GM10266 (cell line): ENCODE results near the gene IL17RC.

Experiments
- DNase-seq: peaks from one replicate; pipeline ENCODE4 v3.0.0; 2012; ENCODE audit errors: extremely low spot score
- TF ChIP-seq, protein P1 (sequence below): IDR thresholded peaks from 2 replicates; pipeline ENCODE4 v1.5.1; 2012; ENCODE audit warnings: mild to moderate bottlenecking, low read depth; ENCODE audit not compliant: control insufficient read depth, insufficient read depth; ENCODE audit errors: missing control alignments

The IL17RC gene

DNA sequence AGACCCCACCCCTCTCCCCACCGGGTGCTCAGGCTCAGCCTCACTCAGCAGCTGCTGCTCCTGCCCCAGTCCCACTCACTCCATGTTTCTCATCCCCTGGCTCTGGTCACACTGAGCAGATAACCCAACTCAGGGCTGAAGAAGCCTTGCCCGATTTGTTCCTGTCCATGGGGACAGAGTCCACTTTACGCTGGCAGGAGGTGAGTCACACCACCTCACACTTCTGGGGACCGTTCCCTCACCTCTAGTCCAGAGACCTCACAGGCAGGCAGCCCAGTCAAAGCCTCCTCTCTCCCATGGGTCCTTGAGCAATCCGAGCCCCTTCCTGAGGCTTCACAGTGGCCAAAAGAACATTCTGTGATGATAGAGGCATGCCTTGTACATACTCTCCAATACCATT is 38.2 kb upstream of the IL17RC start:
- TF ChIP-seq, protein P1, sequence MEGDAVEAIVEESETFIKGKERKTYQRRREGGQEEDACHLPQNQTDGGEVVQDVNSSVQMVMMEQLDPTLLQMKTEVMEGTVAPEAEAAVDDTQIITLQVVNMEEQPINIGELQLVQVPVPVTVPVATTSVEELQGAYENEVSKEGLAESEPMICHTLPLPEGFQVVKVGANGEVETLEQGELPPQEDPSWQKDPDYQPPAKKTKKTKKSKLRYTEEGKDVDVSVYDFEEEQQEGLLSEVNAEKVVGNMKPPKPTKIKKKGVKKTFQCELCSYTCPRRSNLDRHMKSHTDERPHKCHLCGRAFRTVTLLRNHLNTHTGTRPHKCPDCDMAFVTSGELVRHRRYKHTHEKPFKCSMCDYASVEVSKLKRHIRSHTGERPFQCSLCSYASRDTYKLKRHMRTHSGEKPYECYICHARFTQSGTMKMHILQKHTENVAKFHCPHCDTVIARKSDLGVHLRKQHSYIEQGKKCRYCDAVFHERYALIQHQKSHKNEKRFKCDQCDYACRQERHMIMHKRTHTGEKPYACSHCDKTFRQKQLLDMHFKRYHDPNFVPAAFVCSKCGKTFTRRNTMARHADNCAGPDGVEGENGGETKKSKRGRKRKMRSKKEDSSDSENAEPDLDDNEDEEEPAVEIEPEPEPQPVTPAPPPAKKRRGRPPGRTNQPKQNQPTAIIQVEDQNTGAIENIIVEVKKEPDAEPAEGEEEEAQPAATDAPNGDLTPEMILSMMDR = no peak
- DNase-seq = no peak

DNA sequence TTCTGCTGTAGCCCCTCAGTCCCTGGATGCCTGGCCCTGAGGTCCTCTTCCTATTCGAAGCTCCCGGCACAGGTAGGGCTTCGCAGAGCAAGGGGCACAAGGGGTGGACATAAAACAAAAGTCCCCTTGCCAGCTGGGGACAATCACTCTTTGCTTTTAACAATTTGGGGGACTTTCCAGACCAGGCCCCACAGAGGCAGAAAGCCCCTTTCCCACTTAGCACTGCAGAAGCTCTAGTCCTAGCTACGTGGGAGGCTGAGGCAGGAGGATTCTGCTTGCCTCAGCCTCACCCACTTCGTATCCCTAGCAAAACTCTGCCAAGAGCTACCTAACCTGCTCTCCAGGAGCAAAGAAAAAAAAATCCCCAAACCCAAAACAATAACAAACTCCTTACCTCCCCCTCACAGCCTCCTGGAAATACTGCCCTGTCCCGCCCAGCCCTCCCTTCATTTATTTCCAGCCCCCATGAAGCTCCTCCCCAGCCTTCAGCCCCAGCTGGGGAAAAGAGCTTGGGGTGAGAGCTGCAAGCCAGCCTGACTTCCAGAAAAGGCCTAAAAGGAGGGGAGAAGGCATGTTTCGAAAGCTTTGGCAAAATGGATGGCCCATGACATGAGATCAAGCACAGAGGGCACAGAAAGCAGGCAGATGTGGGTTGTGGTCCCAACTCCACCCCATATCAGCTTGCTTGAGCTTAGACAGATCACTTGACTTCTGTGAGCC is 36.9 kb upstream of the IL17RC start, which contains the start of gene CIDEC:
Gene CIDEC (minus strand): TSS at position 424 of the 720 bp plus-strand sequence. CDS start 1,767 bp downstream, outside the sequence.
- TF ChIP-seq, protein P1 = no peak
- DNase-seq = peak; percentile 56

DNA sequence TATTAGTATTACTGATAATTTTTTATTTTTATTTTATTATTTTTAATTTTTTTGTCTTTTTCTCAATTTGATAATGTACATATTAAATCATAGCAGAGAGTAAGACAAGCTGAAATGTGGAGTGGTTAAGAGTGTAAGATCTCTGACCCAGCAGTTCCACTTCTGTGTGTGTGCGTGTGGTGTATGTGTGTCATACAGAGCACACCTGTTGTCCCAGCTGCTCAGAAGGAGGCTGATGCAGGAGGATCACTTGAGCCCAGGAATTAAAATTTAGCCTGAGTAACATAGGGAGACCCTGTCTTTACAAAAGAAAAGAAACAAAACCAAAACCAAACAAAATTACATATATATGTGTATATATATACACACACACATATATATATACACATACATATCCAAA is 35.5 kb upstream of the IL17RC start:
- no peak for DNase-seq
- TF ChIP-seq, protein P1 = no peak

DNA sequence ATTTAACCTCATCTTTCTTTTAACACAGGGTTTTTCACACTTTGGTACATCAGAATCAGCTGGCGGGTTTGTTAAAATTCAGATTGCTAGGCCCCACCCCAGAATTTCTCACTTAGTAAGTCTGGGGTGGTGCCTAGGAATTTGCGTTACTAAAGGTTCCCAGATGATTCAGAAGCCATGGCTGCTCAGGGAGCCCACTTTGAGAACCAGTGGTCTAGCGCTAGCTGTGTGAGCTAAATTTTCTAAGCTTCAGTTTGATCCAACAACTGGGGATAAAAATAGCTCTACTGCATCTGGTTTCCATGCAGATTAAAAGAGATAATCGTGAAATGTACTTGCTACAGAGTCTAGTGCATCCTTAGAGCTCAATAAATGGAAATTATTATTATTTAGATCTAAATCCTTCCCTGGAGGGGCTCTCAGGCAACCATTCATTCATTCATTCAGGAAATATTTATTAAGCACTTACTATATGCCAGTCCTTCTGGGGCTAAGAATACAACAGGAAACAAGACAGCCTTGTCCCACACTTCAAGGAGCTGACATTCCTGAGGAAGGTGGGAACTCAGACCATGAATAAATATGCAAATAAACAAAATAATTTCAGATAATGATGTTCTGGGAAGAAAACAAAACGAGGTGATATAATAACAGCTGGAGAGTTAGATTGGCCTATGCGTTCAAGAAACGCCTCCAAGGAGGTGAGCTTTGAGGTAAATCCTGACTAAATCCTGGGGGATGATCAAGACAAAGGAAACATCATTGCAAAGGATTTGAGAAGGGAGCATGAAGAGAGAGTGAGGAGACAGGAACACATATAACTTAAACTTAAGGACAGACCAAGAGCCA is 33.0 kb upstream of the IL17RC start:
- no peak for DNase-seq
- TF ChIP-seq, protein P1 = no peak

DNA sequence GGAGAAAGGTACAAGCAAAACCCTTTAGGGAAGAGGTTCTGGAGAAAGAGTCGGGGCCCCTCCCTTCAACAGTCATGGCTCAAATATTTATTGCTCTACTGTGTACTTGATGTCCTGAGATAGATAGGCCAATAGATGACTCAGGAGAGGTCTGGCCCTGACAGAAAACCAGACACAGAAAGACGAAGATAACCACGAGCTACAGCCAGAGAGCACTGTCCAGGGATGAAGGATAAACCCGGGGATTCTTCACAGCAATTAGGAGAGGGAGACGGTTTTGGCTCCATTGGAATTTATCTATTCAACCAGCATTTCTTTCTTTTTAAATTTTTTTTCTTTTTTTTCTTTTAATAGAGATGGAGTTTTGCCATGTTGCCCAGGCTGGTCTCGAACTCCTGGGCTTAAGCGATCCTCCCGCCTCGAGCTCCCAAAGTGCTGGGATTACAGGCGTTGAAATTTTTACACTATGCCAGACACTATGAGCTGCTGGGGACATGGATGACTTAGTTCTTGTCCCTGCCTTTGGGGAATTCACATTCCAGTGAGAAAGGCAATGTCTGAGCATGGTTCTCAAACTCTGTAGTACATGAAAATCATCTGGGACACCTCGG is 32.2 kb upstream of the IL17RC start:
- TF ChIP-seq, protein P1 = no peak
- DNase-seq = no peak

DNA sequence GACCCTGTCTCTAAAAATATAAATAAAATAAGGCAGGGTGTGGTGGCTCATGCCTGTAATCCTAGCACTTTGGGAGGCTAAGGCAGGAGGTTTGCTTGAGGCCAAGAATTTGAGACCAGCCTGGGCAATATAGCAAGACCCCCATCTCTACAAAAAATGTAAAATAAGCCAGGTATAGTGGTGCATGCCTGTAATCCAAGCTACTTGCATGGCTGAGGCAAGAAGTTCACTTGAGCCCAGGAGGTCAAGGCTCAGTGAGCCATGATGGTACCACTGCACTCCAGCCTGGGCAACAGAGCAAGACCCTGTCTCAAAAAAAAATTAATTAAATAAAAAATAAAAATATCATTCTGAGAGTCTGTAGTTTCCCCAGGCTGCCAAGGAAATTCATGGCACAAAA is 30.6 kb upstream of the IL17RC start:
- TF ChIP-seq, protein P1 = no peak
- no peak for DNase-seq
